Panc1 (cell line): Measurements from ENCODE around the gene TCF3. TPM values are rescaled to one million over a fixed set of nuclear protein-coding genes. Genes with fewer than 3 reads are reported as not detected.
A peak's percentile ranks its signal among the peaks of the same experiment; 100 is the strongest.
"Not testable (repeated sequence)": the region's sequence is repeated elsewhere in the genome, so short reads cannot be mapped to it uniquely, and the experiment has no call there.

ENCODE experiments used
- ATAC-seq: fragments of 200-7000 bp; cut with Tn5 transposase; 2 replicates; pipeline ENCODE4 v1.9.1; 2020; ENCODE audit warnings: mild to moderate bottlenecking, moderate library complexity
- BruUV-seq: library from RNA; stranded (reverse); fragments of 400-500 nt; replicated peaks from 2 replicates; lab custom pipeline; 2021; lab: Mats Ljungman, UMichigan
- CTCF ChIA-PET: fragments of 300-600 bp; sonication (Branson Sonifier 250); formaldehyde crosslinking; loops from one replicate; lab custom pipeline; 2022; ENCODE audit warnings: antibody characterized with exemption; lab: Charles Lee
- POLR2A ChIA-PET: fragments of 300-600 bp; sonication (Branson Sonifier 250); formaldehyde crosslinking; loops from one replicate; lab custom pipeline; 2022; ENCODE audit warnings: antibody characterized with exemption; lab: Charles Lee
- DNase-seq: peaks from one replicate; pipeline ENCODE4 v3.0.0-alpha.2; 2010; ENCODE audit warnings: low read depth, low spot score
- H3K27ac ChIP-seq: 2 replicates; pipeline ENCODE4 v1.5.1; 2011; ENCODE audit warnings: mild to moderate bottlenecking, low read length, inconsistent platforms
- H3K27me3 ChIP-seq: fragments of 200-500 bp; sonication (Bioruptor generic); 2 replicates; pipeline ENCODE4 v1.6.0; 2014; ENCODE audit warnings: low read length, inconsistent platforms; ENCODE audit not compliant: control insufficient read depth, insufficient read depth
- H3K36me3 ChIP-seq: fragments of 200-500 bp; sonication (Bioruptor generic); 2 replicates; pipeline ENCODE4 v1.5.1; 2014; ENCODE audit warnings: inconsistent platforms, mild to moderate bottlenecking, low read length, moderate library complexity; ENCODE audit not compliant: control insufficient read depth, insufficient read depth
- H3K4me1 ChIP-seq: 2 replicates; pipeline ENCODE4 v1.5.1; 2011; ENCODE audit warnings: inconsistent platforms, mild to moderate bottlenecking, low read length, moderate library complexity; ENCODE audit not compliant: control insufficient read depth, insufficient read depth
- H3K4me3 ChIP-seq, 2 experiments: 2 replicates each; pipeline ENCODE4 v1.5.1; 2011 to 2012; ENCODE audit warnings: low read depth in 2 of 2, low read length in 2 of 2, mild to moderate bottlenecking in 2 of 2, inconsistent platforms in 1 of 2, moderate library complexity in 1 of 2
- H3K9me3 ChIP-seq: fragments of 200-500 bp; sonication (Bioruptor generic); 2 replicates; pipeline ENCODE4 v1.5.1; 2014; ENCODE audit warnings: low read depth, mild to moderate bottlenecking, inconsistent platforms, low read length, moderate library complexity; ENCODE audit not compliant: control insufficient read depth, insufficient read depth
- CTCF ChIP-seq: fragments of 450-650 bp; IDR thresholded peaks from 2 replicates; pipeline ENCODE4 v1.5.1; 2017; ENCODE audit warnings: mild to moderate bottlenecking
- POLR2AphosphoS5 ChIP-seq: IDR thresholded peaks from 2 replicates; pipeline ENCODE4 v1.6.1; 2012; ENCODE audit warnings: mild to moderate bottlenecking, low read depth, low read length, moderate library complexity
- REST ChIP-seq, 2 experiments: IDR thresholded peaks; 2 replicates each; pipeline ENCODE4 v1.6.1; 2011 to 2012; ENCODE audit warnings: low read depth in 2 of 2, control low read depth in 1 of 2, low read length in 1 of 2, mild to moderate bottlenecking in 1 of 2, moderate library complexity in 1 of 2; ENCODE audit not compliant: insufficient read depth in 1 of 2
- SIN3A ChIP-seq: IDR thresholded peaks from 2 replicates; pipeline ENCODE4 v1.6.1; 2012; ENCODE audit warnings: low read depth, mild to moderate bottlenecking, low read length, moderate library complexity, borderline replicate concordance; ENCODE audit not compliant: insufficient read depth
- TCF7L2 ChIP-seq: IDR thresholded peaks from 2 replicates; pipeline ENCODE4 v1.6.1; 2011; ENCODE audit warnings: mild to moderate bottlenecking, low read depth, low read length, inconsistent platforms
- in situ Hi-C: cut with HindIII; loops from 2 replicates; pipeline ENCODE4 v1.10.0; 2016; ENCODE audit warnings: low sequenced_read_pairs, low pct_unique_long_range_greater_than_20kb
- intact Hi-C: fragments of 100-400 bp; cut with micrococcal nuclease; formaldehyde crosslinking; loops from one replicate; pipeline ENCODE4 v1.10.0; 2022; ENCODE audit not compliant: unreplicated experiment
- total RNA-seq: library from RNA; stranded (reverse); gene quantifications from one replicate; pipeline ENCODE4 v1.2.1, GENCODE V29; 2021; ENCODE audit not compliant: unreplicated experiment

Gene TCF3
- total RNA-seq, 1 experiment from 2014 or later = 175 TPM

- POLR2A ChIA-PET = no interaction called here
- Histone ChIP-seq H3K4me1 (no peaks in the 10 kb centered on the region; the same call in 1 of the 2 replicates), H3K27ac (no peak overlapping the region), H3K4me3 (no peak overlapping the region), H3K36me3 (no peaks in the 10 kb centered on the region), H3K9me3 (peaks cover 3% of the 10 kb centered on the region; the same call in 1 of the 2 replicates), H3K27me3 (no peaks in the 10 kb centered on the region)
- CTCF ChIA-PET = no interaction called here
- no peak for TF ChIP-seq SIN3A
- TF ChIP-seq CTCF = no peak
- TF ChIP-seq TCF7L2 = no peak
- no peak for TF ChIP-seq REST (IDR thresholded peaks at IDR 0.05; ENCODE audit: insufficient read depth in 1 of 2, low read depth in 2 of 2, low read length in 1 of 2)
- TF ChIP-seq POLR2AphosphoS5 = no peak
- no peak for DNase-seq
- intact Hi-C loops = no loop called here
- in situ Hi-C loops = no loop called here
- no TSS peak for BruUV-seq
- ATAC-seq = no peak
Measured at GRCh38 chr19:1691589-1692290, 39.3 kb upstream of the TCF3 start.

GRCh38 chr19:1690699-1691307 lies 38.4 kb upstream of the TCF3 start:
- DNase-seq (no peak), ATAC-seq (peak; percentile 90)
- no peaks in the 10 kb centered on the region for H3K27me3 ChIP-seq
- ChIA-PET CTCF (no interaction called here), POLR2A (no interaction called here)
- no peak overlapping the region for H3K27ac ChIP-seq
- no TSS peak for BruUV-seq
- intact Hi-C loops (no loop called here), in situ Hi-C loops (no loop called here)
- peak overlapping the region; percentile 1 to 45; a peak in 3 of 4 replicates for H3K4me3 ChIP-seq
- no peaks in the 10 kb centered on the region for H3K36me3 ChIP-seq
- H3K9me3 ChIP-seq = peaks cover 3% of the 10 kb centered on the region; the same call in 1 of the 2 replicates
- no peaks in the 10 kb centered on the region; the same call in 1 of the 2 replicates for H3K4me1 ChIP-seq
- TF ChIP-seq SIN3A (no peak), TCF7L2 (no peak), CTCF (no peak), POLR2AphosphoS5 (no peak), REST (IDR thresholded peaks at IDR 0.05; ENCODE audit: insufficient read depth in 1 of 2, low read depth in 2 of 2, low read length in 1 of 2) (no peak)

GRCh38 chr19:1685785-1686184 lies 33.4 kb upstream of the TCF3 start:
- in situ Hi-C loops, ATAC-seq, BruUV-seq, H3K4me1 ChIP-seq, H3K36me3 ChIP-seq, DNase-seq, intact Hi-C loops, CTCF ChIA-PET, H3K27ac ChIP-seq, H3K9me3 ChIP-seq, H3K4me3 ChIP-seq, H3K27me3 ChIP-seq, POLR2A ChIA-PET: not testable (repeated sequence)
